NCI-H446 treated with DMSO at 0.1 percent for 48 hours (cell line): ENCODE data around the gene STON1.
"Not testable (repeated sequence)": the region's sequence is repeated elsewhere in the genome, so short reads cannot be mapped to it uniquely, and the experiment has no call there.

Experiments used
- DNase-seq: peaks from one replicate; lab custom pipeline; 2025; lab: John Stamatoyannopoulos, UW

The STON1 gene

GRCh38 chr2:48530033-48530811 is at the start of gene STON1:
STON1 (plus strand) TSS chr2:48530154; CDS start chr2:48580634, 50,480 bp downstream.
- no peak for DNase-seq

GRCh38 chr2:48480526-48480925 is 49.4 kb upstream of the STON1 start:
- DNase-seq: no peak

GRCh38 chr2:48482313-48482712 is 47.6 kb upstream of the STON1 start:
- DNase-seq: peak; percentile 85

GRCh38 chr2:48482769-48483168 is 47.2 kb upstream of the STON1 start:
- peak; percentile 79 for DNase-seq

GRCh38 chr2:48483506-48483905 is 46.4 kb upstream of the STON1 start:
- DNase-seq: no peak

GRCh38 chr2:48483916-48484315 is 46.0 kb upstream of the STON1 start:
- DNase-seq: no peak

GRCh38 chr2:48488545-48488944 is 41.4 kb upstream of the STON1 start:
- DNase-seq: no peak

GRCh38 chr2:48496849-48497248 is 33.1 kb upstream of the STON1 start:
- no peak for DNase-seq

GRCh38 chr2:48504647-48505327 is 25.2 kb upstream of the STON1 start:
- peak; percentile 19 for DNase-seq

- DNase-seq: no peak
These were observed 22.8 kb upstream of the STON1 start for GRCh38 chr2:48507111-48507510.

- no peak for DNase-seq
These were observed 21.4 kb upstream of the STON1 start for GRCh38 chr2:48508461-48509124.

- DNase-seq: no peak
These were observed 19.6 kb upstream of the STON1 start for GRCh38 chr2:48510329-48510728.

- no peak for DNase-seq
These were observed 18.0 kb upstream of the STON1 start for GRCh38 chr2:48511849-48512470.

GRCh38 chr2:48512571-48512970 is 17.4 kb upstream of the STON1 start:
- no peak for DNase-seq

GRCh38 chr2:48514348-48515003 is 15.5 kb upstream of the STON1 start:
- DNase-seq: no peak

- no peak for DNase-seq
These were observed 14.4 kb upstream of the STON1 start for GRCh38 chr2:48515513-48515985.

- no peak for DNase-seq
These were observed 10.4 kb upstream of the STON1 start for GRCh38 chr2:48519593-48519992.

- DNase-seq: not testable (repeated sequence)
These were observed 5.2 kb upstream of the STON1 start for GRCh38 chr2:48524756-48525155.

- DNase-seq: no peak
These were observed 4.5 kb upstream of the STON1 start for GRCh38 chr2:48525269-48525943.

- no peak for DNase-seq
These were observed 2.6 kb upstream of the STON1 start for GRCh38 chr2:48527226-48527885.

- no peak for DNase-seq
These were observed 1.5 kb upstream of the STON1 start for GRCh38 chr2:48528431-48528830.
